ENCODE results near the gene NFE2L2.

- TF ChIP-seq POLR2AphosphoS5 (IDR thresholded peaks at IDR 0.05) (no peak), CTCF (IDR thresholded peaks at IDR 0.05) (no peak)
These were observed 11.6 kb downstream of the NFE2L2 start for GRCh38 chr2:177252808-177253531.
